ENCODE results near the gene TBXAS1. TPM values are rescaled to one million over a fixed set of nuclear protein-coding genes. Genes with fewer than 3 reads are reported as not detected.

The TBXAS1 gene
- total RNA-seq, 1 donor from 2014 or later, result 6.6 TPM

GRCh38 chr7:139993169-139993568 is 164.1 kb downstream of the TBXAS1 start:
- ATAC-seq, result no peak
- no peak for DNase-seq (ENCODE audit: low spot score)

GRCh38 chr7:139993592-139993991 is 164.5 kb downstream of the TBXAS1 start:
- no peak for ATAC-seq
- DNase-seq (ENCODE audit: low spot score), result no peak

- no peak for ATAC-seq
- no peak for DNase-seq (ENCODE audit: low spot score)
Measured at GRCh38 chr7:139994356-139994755, 165.3 kb downstream of the TBXAS1 start.

GRCh38 chr7:139995017-139995915 is 166.2 kb downstream of the TBXAS1 start:
- ATAC-seq, result peak; percentile 93
- peak; percentile 68 for DNase-seq (ENCODE audit: low spot score)

- DNase-seq (ENCODE audit: low spot score) (no peak), ATAC-seq (no peak)
Measured at GRCh38 chr7:139998572-139998971, 169.5 kb downstream of the TBXAS1 start.

- ATAC-seq (no peak), DNase-seq (ENCODE audit: low spot score) (no peak)
Measured at GRCh38 chr7:139999516-139999915, 170.5 kb downstream of the TBXAS1 start.

- ATAC-seq (no peak), DNase-seq (ENCODE audit: low spot score) (no peak)
Measured at GRCh38 chr7:140000666-140001268, 171.7 kb downstream of the TBXAS1 start.

- peak; percentile 39 for ATAC-seq
- DNase-seq (ENCODE audit: low spot score), result no peak
Measured at GRCh38 chr7:140003913-140004382, 174.9 kb downstream of the TBXAS1 start.

- no peak for DNase-seq (ENCODE audit: low spot score)
Measured at GRCh38 chr7:140004672-140005071, 175.6 kb downstream of the TBXAS1 start.

GRCh38 chr7:140005341-140005740 is 176.3 kb downstream of the TBXAS1 start:
- no peak for DNase-seq (ENCODE audit: low spot score)

More at GRCh38 chr7:140004672-140005071, 175.6 kb downstream of the TBXAS1 start:
- ATAC-seq, result no peak

GRCh38 chr7:140005754-140006503 is 176.9 kb downstream of the TBXAS1 start:
- ATAC-seq, result peak; percentile 90

More at GRCh38 chr7:140005341-140005740, 176.3 kb downstream of the TBXAS1 start:
- ATAC-seq, result no peak

GRCh38 chr7:140006600-140006999 is 177.5 kb downstream of the TBXAS1 start:
- ATAC-seq, result no peak
- DNase-seq (ENCODE audit: low spot score), result no peak

More at GRCh38 chr7:140005754-140006503, 176.9 kb downstream of the TBXAS1 start:
- peak; percentile 86 for DNase-seq (ENCODE audit: low spot score)

GRCh38 chr7:140007051-140007690 is 178.1 kb downstream of the TBXAS1 start:
- DNase-seq (ENCODE audit: low spot score) (no peak), ATAC-seq (no peak)

- DNase-seq (ENCODE audit: low spot score) (peak; percentile 71), ATAC-seq (peak; percentile 73)
Measured at GRCh38 chr7:140008755-140009610, 179.9 kb downstream of the TBXAS1 start.

GRCh38 chr7:140009735-140010134 is 180.7 kb downstream of the TBXAS1 start:
- DNase-seq (ENCODE audit: low spot score), result no peak
- no peak for ATAC-seq

GRCh38 chr7:140010194-140010895 is 181.3 kb downstream of the TBXAS1 start:
- DNase-seq (ENCODE audit: low spot score) (no peak), ATAC-seq (no peak)

GRCh38 chr7:140013676-140014075 is 184.6 kb downstream of the TBXAS1 start:
- DNase-seq (ENCODE audit: low spot score) (no peak), ATAC-seq (no peak)

- DNase-seq (ENCODE audit: low spot score), result no peak
- ATAC-seq, result no peak
Measured at GRCh38 chr7:140014123-140014522, 185.1 kb downstream of the TBXAS1 start.

- DNase-seq (ENCODE audit: low spot score) (no peak), ATAC-seq (no peak)
Measured at GRCh38 chr7:140015471-140015970, 186.5 kb downstream of the TBXAS1 start.
